GM23248 (cell line): ENCODE data around the gene CFAP298.

ENCODE experiments used
- EZH2 ChIP-seq: fragments of 200-600 bp; sonication (generic); IDR thresholded peaks from 2 replicates; pipeline ENCODE4 v1.6.1; 2018; ENCODE audit warnings: antibody characterized with exemption, mild to moderate bottlenecking; ENCODE audit not compliant: insufficient read depth, poor library complexity, severe bottlenecking
- EZH2phosphoT487 ChIP-seq: fragments of 200-600 bp; sonication (generic); IDR thresholded peaks from 2 replicates; pipeline ENCODE4 v1.6.1; 2018; ENCODE audit warnings: antibody characterized with exemption, moderate library complexity, mild to moderate bottlenecking, low read depth; ENCODE audit not compliant: insufficient read depth

- TF ChIP-seq EZH2phosphoT487 (no peak), EZH2 (no peak)
These were observed 62.7 kb downstream of the CFAP298 start for GRCh38 chr21:32549440-32549839.
